GM21360 (cell line): ENCODE measurements around the gene FBXL20.
"Not testable (repeated sequence)": the region's sequence is repeated elsewhere in the genome, so short reads cannot be mapped to it uniquely, and the experiment has no call there.

Experiments
- ATAC-seq: cut with Tn5 transposase; IDR thresholded peaks from one replicate; pipeline ENCODE4 v1.9.1; 2021; ENCODE audit warnings: mild to moderate bottlenecking, moderate library complexity; ENCODE audit not compliant: unreplicated experiment

FBXL20 gene

DNA sequence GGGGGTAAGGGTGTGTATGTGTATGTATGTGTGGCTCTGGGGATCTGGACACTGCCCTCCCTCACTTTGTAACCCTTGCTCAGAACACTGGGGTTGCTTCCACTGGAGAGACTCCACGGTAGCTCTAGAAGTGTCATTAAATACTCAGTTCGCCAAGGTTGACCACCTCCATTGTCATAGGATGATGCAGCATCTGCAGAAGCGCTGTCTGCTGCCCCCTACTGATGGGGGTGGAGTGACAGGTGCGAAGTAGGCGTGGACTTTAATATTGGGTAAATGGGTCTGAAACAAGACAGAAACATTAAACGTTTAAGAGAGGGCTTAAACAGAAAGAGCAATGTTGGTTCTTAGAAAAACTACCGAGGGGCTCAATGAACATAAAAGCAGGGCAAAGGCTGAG, 140.1 kb downstream of the FBXL20 start:
- no peak for ATAC-seq

DNA sequence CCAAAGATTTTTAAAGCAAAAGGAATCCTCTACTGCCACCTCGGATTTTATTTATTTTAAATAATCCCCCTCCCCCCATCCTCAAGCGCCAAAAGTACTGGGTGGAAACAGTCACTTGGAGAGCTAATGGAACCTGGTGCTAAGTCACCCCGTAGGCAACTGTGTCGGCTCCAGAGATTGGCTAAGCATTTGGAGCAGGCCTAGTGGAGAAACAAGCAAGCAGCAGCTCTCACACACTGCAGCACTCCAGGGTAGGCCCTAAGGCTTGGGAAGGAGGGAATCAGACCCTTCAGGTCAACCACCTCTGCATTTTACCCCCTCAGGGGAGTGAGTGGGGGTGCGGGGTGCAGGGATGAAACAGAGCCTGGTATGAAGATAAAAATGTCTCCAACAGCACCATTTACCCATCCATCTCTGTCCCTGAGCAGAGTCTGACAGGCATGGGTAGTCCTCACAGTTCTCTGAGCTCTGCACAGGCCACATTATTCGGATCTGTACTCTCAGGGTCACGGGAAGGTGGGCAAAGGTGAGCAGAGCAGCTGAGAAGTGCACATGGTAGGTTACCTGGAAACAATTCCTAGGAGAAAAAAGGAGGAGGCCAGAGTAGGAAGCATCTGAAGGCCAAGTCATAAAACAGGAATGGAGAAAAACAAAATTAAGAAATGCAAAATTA, 148.5 kb downstream of the FBXL20 start:
- no peak for ATAC-seq

DNA sequence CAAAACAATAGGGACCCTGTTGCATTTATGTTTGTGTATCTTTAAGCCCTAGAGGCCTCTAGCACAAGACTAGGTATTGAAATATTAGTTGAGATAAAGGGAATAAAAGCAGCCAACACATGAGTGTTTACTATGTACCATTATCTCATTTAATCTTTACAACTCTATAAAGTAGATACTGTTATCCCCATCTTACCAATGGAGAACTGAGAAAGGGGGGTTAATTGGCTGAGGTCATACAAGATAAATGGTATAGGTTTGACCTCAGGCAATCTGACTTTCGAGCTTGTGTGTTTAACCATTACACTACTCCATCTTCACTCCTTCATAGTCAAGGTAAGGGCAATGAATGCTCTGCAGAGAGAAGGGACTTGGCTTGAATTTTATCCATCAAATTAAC, 149.4 kb downstream of the FBXL20 start:
- no peak for ATAC-seq

DNA sequence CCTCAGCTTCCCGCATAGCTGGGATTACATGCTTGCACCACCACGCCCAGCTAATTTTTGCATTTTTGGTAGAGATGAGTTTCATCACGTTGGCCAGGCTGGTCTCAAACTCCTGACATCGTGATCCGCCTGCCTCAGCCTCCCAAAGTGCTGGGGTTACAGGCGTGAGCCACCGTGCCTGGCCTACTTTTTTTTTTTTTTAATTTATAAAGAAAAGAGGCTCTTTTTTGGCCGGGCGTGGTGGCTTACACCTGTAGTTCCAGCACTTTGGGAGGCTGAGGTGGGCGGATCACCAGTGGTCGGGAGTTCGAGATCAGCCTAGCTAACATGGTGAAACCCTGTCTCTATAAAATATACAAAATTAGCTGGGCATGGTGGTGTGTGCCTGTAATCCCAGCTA, 151.3 kb downstream of the FBXL20 start:
- not testable (repeated sequence) for ATAC-seq

DNA sequence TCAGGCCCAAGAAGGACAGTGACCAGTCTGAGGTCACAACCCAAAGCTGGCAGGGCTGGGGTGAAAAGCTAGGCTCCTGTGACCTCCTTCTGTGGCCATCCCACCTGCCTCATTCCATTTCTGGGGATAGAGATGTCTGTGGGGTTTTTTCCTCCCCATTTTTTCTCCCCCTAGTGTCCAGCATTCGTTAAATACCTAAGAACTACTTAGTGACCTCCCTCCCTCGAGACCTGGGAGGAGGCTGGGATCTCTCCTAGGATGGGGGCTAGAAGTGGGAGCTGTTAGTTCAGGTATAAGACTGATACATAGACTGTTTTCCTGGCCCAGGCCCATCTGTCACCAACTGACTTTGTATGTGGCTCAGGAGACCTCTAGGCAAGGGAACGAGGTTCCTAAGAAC, 155.2 kb downstream of the FBXL20 start:
- ATAC-seq = no peak

DNA sequence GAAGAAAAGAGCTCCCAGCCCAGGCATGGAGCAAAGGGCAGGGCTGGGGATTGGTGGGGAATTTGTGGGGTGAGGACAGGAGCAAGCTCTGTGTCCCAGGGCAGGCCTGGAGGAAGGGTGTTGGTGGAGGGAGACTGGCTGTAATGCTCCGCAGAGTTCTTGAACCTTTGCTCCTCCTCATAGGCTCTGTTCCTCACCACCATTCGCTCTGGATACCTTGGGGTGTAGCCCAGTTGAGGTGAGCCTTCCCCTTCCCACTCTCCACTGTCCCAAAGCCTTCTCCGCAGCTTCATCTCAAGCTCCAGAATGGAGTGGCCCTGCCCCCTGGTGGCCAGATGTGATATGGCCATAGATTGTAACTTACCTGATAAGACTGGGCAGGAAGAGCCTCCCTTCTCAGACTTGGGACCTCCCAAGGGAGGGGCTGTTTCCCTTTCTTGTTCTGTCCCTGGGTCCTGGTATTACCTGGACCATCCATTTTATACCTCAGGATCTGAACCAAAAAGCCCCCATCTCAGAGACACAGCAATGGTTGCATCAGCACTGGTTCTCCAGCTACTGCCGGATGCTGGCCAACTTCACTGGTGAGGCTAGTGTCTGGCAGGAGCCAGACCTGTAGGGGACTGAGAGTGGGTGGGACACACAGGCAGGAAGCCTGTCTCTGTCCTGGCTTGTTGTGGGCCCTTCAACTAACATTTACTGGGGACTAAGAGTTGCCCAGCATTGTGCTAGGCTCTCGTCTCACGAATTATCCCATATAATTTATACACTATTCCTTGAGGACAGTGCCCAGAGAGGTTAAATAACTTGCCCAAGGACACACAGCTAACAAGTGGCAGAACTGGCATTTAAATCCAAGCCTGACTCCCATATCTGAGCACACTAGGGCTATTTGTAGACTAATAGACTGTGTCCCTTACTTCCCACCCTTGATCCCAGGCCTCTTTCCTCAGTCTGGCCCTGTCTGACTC, 156.5 kb downstream of the FBXL20 start:
- no peak for ATAC-seq

DNA sequence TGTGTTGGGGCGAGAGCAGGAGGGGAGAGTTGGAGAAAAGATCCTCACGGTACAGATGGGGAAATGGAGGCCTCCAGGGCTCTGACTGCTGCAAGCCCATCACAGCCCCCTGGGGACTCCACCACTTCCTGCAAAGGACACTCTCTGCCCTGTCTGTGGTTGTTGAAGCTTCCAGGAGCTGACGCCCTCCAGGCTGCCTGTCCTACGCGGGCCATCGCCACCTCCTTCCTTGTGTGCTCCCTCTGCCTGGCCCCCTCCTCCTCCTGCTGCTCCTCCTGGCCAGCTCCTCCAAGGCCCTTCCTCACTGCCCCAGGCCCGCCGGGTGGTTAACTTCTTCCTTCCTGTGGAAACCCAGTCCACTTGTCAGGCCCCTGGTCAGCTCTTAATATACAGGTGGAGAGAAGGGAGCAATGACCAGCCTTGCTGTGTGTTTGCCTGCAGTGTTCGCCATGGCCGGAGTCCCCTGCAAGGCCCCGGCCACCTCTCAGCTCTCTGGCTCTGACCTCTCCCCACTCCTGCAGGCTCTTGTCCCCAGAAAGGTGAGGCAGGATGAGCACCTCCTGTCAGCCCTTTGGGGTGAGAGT, 157.3 kb downstream of the FBXL20 start:
- ATAC-seq = no peak

DNA sequence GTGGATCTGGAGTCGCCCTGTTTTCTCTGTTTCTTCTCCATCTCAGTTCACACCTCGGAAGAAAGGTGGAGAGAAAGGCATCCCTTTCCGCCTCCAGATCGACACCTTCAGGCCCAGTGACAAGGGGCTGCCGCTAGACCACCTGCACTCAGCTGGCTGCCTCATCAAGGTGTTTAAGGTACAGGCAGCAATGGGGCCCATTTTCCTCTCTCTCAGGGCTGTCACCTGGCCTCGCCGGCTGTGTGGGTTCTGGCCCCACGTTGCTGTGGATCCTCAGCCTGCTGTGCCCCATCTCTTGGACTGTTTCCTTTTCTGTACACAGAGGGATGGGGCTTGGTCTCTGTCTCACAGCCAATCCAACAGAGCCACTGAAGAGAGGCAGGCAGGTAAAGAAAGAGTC, 158.3 kb downstream of the FBXL20 start:
- ATAC-seq = no peak

DNA sequence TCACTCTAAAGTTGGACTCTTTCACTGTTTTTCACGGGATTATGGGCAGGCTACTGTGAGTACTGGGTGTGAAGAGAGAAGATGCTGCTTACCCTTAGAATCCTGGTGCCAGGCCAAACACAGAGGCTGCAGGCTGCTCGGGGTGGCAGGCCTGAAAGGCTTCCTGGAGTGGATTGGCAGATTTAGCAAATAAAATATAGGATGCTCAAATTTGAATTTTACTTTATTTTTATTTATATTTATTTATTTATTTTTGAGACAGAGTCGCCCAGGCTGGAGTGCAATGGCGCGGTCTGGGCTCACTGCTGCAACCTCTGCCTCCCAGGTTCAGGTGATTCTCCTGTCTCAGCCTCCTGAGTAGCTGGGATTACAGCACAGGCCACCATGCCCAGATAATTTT, 160.8 kb downstream of the FBXL20 start:
- no peak for ATAC-seq

DNA sequence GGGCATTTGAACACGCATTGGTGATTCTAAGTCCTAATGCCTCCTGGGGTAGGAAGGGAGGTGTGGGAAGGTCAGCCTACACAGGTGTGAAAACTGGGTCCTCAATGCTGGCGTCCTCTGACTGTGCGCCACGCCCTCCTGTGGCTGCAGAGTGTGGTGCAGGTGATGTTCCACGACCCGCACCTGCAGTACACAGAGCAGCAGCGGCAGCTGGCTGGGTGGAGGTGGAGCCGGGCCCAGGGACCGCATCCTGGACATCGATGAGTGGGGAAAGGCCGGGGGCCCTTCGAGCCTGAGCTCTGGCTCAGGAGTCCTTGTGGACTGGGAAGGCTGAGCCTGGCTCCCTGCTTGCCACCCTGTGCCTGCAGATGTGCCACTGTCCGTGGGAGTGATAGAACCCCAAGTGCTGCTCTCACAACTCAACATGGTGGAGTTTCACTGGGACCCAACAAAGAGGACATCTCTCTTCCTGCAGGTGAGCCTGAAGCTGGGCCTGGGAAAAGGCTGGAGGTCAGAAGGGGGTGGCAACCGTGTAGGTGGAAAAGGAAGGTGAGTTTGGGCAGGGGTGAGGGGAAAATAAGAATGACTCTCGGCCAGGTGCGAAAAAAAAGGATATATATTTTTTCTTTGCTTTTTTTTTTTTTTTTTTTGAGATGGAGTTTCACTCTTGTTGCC, 161.6 kb downstream of the FBXL20 start:
- no peak for ATAC-seq

DNA sequence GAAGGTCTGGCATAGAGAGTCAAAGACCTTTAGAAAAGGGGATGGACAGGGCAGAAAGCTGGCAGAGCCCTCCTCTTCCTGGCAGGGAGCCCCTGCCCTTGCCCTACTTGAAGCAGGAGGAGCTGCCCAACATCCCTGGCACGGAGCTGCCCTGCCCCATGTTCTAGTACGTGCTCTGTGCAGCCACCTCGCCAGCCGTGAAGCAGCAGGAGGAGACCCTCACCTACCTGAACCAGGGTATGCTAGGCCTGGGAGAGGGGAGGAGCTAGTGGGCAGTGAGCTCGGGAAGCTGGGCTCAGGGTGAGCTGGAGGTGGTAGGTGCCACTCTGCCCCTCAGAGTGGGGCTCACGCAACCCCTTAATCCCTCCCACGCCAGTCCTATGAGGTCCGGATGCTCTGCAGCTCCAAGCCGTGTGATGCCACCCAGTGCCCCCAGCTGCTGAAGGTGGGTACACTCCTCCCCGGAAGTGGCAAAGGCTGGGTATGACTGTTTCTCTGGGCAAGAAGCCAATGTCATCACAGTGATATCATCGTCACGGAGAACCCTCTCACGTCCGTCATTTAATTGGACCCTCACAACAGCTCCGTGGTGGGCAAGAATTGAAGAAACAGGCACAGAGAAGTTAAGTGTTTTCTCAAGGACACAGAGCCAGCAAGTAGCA, 163.0 kb downstream of the FBXL20 start:
- ATAC-seq = no peak

DNA sequence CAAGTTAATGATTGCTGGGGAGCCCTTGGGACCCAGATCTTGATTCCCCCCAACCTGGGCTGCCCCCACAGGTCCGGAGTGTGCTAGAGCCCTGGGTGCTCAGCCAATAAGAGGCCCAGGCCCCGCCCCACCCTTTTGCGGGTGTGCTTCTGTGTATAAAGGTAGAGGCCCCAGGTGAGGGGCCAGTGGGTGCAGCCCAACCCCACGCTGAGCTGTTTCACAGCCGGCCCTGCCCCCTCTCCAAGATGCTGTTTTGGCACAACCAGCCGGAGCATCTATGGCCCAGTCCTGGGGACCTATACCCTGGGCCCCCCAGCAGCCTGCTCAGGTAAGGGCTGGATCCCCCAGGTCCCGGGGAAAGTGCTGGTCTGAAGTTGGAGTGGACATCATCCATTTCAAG, 163.8 kb downstream of the FBXL20 start:
- no peak for ATAC-seq

DNA sequence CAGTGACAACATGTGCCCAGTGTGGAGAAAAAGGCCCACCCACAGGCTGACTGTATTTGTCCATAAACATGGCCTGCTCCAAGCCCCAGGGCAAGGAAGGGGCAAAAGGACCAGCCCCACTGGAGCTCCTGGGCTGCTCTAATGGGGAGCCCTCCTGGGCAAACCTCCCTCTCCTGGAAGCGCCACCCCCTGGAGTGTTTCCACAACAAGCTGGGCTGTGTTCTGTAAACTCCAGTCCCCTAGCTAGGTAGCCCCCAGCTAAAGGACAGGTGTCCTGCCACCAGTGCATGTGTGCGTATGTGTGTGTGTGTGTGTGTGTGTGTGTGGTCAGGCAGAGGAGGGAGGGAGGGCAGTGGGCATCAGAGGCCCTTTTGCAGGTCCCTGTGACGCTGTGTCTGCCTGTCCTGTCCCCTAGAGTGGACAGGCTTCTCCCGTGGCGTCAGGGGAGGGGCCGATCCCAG, 164.4 kb downstream of the FBXL20 start:
- no peak for ATAC-seq

DNA sequence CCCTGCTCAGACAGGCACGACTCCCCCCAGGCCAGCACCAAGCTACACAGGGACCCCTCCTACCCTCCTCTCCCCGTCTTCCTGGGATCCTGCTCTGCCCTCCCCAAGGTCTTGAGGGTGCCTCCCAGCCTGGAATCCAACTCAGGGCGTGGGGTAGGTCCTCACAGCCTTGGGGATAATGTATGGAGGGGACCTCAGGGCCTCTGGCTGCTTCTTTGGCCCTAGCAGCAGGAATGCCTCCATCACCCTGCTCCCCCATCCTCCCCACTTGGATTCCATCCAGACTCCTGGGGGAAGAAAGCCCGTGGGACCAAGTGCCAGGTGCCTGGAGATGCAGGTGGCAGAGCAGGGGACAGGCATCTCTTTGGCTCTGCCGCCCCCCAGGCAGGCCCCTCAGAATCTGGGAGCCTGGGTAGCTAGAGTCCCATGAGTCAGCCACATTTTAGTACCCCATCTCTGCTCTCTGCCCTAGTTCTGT, 164.9 kb downstream of the FBXL20 start:
- ATAC-seq = no peak

DNA sequence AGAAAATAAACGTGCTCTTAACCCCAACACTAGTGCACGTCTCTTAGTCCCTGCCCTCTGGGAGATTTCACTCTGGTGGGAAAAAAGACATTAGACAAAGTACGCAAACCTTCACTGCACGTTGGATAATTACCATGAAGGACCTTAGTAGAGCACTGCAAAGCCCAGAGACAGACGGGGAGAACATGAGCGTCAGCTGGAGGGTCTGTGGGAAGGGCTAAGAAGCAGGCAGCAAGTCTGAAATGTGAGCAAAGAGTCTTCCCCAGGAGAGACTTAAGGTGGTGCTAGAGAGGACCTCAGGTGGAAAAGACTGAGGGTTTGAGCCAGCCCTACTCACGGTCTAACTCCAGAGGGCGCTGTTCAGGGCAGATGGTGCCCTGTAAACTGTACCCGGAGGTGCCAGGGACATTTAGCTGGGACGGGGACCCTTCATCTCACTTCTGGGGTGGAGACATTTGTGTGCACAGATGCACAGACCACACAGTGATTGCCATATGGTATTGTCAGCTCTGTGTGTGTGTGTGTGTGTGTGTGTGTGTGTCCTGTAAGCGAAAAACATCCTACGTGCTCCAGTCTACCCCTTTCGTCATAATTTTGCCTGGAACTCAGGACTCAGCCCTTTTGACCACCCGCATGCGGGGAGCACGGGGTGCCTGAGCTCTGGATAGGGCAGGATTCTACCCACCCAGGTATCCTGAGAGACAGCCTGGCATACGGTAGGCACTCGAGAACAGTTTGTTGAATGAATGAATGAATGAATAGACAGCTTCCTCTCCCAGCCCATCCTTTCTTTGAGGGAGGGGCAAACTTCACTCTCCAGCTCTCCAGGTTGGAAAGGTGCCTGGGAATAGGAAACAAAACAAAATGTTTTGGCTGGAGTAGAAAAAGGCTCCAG, 165.6 kb downstream of the FBXL20 start:
- no peak for ATAC-seq

DNA sequence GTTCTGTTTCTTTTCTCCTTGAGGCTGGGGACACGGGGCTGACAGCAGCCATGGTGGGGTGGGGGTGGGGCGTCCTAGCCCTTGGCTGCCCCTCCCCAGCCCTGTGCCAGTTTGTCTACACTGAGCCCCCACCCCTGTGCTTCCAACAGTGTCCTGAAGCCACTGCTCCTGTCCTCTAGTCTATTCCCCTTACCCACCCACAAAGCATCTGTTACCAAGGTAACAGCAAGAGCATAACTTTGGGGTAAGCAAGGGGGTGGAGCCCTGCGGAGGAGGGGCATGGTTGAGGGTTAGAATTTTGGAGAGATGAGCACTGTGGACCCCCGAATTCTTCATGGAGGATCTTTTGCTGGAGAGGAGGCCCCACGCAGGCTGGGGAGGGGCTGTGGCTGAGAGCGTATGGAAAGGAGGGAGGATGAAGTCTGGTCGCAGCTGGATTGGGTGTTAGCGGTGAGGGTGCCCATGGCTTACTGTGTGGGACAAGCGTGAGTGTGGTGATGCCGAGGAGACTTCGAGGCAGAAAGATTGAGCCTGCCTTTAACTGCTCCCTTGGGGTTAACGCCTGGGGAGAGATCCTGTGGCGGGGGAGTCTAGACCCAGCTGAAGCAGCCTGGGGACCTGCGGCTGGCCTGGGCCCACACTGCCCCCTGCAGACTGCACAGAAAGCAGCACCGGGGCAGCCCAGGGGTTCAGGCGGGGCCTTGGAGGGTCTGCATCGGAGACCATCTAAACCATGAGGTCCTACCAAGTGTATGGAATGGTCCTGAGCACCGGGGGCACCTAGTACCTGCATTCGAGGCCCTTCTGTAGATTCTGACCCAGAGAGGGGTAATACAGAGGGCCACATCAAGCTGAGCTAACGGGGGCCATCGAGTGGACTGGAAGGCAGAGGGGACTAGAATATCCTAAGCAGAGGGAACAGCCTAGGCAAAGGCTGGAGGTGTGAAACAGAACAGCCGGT, 169.6 kb downstream of the FBXL20 start:
- ATAC-seq = no peak

DNA sequence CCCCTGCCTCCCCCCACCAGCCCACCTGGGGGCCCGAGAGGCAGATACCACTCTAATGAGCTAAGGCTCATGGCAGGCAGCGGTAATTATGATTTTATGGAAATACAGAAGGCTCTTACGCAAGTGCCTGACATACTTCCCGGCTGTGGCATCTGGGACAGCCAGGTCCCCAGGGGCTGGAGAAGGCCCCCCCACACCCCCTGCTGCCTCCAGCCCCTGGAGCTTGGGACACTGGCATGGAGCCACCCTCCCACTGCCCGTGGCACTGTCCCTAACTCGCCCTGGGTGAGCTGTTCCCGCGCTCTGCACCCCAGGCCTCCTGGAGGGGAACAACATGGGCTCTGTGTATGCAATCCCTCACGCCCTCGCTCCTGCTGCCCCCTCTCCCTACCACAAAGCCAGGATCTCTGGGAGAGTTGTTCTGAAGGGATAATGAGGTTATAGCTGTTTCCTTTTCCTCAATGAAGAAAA, 170.3 kb downstream of the FBXL20 start:
- ATAC-seq = no peak

DNA sequence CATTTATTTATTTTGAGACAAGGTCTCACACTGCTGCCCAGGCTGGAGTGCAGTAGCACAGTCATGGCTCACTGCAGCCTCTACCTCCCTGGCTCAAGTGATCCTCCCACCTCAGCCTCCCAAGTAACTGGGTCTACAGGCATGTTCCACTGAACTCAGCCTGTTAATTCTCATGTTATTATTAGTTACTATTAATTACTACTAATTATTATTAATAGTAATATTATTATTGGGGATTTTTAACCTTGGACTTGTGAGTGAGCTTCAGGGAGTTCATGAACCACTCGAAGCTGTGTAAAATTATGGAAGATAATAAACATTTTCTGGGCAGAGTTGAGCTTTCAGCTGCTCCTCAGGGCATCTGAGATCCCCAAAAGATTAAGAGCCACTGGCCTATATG, 171.1 kb downstream of the FBXL20 start:
- ATAC-seq = no peak
